GM18867 (cell line): ENCODE data around the gene TOMM40.
"Not testable (repeated sequence)": the region's sequence is repeated elsewhere in the genome, so short reads cannot be mapped to it uniquely, and the experiment has no call there.

ENCODE experiments used
- ATAC-seq: cut with Tn5 transposase; IDR thresholded peaks from one replicate; pipeline ENCODE4 v1.9.1; 2021; ENCODE audit warnings: mild to moderate bottlenecking, moderate library complexity; ENCODE audit not compliant: unreplicated experiment

TOMM40 gene

DNA sequence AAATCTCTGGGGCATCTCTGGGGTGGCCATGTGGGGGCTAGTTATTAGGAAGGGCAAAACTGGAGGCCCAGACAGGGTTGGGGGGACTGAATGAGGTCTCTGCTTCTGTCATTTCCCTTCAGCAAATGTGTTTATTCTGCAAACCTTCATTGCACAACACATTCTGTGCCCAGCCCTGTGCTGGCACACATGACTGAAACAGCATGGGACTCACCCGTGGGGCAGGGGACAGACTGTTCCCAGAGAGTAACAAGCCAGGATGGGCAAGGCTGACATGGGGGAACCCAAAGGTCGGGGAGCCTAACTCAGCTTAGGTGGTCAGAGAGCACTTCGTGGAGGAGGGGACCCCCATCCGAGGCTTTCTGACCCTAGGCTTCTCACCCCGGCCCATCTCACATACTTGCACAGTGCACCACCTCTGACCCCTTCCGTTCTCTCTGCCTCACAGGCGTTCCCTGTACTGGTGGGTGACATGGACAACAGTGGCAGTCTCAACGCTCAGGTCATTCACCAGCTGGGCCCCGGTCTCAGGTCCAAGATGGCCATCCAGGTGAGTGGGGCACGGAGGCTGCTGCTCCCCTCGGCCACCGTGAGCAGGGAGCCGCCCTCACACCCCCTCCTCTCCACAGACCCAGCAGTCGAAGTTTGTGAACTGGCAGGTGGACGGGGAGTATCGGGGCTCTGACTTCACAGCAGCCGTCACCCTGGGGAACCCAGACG is 2.4 kb downstream of the TOMM40 start:
- no peak for ATAC-seq

DNA sequence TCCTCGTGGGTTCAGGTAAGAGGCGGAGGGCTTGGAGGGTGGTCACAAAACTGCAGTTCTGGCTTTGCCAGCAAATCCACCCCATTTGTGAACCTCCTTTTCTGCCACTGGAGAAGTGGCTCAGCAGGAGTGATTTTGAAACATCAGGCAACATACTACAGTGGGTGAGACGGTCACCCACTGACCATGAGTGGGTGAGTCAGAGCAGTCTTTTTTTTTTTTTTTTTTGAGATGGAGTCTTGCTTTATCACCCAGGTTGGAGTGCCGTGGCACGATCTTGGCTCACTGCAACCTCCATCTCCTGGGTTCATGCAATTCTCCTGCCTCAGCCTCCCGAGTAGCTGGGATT is 3.0 kb downstream of the TOMM40 start:
- ATAC-seq: no peak

DNA sequence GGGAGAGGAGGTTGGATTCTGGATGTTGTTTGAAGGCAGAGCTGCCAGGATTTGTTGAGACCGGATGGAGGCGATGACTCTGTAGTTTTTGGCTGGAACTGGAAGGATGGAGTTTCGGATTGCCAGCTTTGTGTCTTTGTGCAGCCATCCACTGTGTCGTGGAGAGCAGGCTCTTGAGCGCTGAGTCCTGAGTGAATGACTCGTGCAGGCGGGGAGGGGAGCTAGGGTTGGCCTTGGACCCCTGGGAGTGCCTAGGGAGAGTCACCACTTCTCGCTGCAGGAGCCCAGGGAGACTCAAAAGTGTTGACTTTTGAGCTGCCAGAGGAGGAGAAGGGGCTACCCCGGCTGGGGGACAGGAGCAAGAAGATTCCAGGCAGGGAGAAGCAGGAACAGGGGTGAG is 3.9 kb downstream of the TOMM40 start:
- ATAC-seq: no peak

DNA sequence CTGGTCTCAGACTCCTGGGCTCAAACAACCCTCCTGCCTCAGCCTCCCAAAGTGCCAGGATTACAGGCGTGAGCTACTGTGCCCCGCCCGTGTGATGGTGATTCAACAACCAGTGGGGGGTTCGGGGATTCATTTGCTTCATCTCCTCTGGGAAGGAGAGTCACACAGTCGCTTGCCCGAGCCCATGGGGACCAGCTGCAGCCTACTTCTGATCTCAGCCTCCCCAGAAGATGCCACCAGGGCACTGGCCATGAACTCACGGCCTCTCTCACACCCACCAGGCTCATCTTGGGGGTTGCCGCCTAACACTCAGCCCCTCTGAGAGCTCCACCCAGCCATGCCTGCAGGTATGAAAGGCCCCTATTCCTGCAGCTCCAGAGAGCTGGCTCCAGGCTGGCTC is 6.8 kb downstream of the TOMM40 start:
- ATAC-seq: no peak

DNA sequence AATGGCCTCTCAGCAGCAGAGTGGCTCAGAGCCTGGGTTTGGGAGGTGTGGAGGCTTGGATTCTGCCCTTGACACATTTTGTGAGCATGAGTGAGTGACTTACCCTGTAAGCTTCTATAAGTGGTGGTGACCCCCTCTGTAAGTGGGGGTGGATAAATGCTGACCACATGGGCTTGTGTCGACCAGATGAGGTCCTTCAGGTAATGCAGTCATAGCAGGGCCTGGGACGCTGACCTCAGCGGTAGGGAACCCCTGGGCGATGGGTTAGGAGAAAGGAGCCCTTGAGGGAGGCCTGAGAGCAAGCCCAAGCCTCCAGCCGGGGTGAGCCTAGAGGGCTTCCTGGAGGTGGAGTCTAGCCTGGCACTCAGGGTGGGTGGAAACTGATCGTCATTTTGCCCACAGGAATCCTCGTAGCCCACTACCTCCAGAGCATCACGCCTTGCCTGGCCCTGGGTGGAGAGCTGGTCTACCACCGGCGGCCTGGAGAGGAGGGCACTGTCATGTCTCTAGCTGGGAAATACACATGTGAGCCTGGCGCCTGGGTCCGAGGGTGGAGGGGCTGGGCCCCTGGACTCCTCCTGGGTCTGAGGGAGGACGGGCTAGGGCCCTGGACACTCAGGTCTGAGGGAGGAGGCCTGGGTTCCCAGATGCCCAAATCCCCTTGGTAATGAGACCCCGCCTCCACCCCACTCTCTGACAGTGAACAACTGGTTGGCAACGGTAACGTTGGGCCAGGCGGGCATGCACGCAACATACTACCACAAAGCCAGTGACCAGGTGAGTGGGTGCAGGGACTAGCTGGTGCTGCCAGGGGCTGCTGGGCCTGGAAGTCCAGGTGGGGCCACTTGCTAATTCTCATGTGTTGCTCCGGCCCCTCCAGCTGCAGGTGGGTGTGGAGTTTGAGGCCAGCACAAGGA is 9.5 kb downstream of the TOMM40 start:
- no peak for ATAC-seq

DNA sequence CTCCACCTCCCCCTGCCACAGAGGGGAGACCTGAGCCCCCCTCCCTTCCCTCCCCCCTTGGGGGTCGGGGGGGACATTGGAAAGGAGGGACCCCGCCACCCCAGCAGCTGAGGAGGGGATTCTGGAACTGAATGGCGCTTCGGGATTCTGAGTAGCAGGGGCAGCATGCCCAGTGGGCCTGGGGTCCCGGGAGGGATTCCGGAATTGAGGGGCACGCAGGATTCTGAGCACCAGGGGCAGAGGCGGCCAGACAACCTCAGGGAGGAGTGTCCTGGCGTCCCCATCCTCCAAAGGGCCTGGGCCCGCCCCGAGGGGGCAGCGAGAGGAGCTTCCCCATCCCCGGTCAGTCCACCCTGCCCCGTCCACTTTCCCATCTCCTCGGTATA is 12.2 kb downstream of the TOMM40 start:
- no peak for ATAC-seq

- ATAC-seq: no peak
Measured at GRCh38 chr19:44903602-44904425, 12.8 kb downstream of the TOMM40 start.

DNA sequence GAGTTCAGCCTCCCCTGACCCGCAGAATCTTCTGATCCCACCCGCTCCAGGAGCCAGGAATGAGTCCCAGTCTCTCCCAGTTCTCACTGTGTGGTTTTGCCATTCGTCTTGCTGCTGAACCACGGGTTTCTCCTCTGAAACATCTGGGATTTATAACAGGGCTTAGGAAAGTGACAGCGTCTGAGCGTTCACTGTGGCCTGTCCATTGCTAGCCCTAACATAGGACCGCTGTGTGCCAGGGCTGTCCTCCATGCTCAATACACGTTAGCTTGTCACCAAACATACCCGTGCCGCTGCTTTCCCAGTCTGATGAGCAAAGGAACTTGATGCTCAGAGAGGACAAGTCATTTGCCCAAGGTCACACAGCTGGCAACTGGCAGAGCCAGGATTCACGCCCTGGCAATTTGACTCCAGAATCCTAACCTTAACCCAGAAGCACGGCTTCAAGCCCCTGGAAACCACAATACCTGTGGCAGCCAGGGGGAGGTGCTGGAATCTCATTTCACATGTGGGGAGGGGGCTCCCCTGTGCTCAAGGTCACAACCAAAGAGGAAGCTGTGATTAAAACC is 13.5 kb downstream of the TOMM40 start:
- ATAC-seq: no peak

DNA sequence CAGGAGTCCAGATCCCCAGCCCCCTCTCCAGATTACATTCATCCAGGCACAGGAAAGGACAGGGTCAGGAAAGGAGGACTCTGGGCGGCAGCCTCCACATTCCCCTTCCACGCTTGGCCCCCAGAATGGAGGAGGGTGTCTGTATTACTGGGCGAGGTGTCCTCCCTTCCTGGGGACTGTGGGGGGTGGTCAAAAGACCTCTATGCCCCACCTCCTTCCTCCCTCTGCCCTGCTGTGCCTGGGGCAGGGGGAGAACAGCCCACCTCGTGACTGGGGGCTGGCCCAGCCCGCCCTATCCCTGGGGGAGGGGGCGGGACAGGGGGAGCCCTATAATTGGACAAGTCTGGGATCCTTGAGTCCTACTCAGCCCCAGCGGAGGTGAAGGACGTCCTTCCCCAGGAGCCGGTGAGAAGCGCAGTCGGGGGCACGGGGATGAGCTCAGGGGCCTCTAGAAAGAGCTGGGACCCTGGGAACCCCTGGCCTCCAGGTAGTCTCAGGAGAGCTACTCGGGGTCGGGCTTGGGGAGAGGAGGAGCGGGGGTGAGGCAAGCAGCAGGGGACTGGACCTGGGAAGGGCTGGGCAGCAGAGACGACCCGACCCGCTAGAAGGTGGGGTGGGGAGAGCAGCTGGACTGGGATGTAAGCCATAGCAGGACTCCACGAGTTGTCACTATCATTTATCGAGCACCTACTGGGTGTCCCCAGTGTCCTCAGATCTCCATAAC is 14.5 kb downstream of the TOMM40 start, which contains the start of gene APOE:
TSS of gene APOE (plus strand) at position 360 of the 724 bp plus-strand sequence. CDS start 829 bp downstream, outside the sequence.
- ATAC-seq: no peak

DNA sequence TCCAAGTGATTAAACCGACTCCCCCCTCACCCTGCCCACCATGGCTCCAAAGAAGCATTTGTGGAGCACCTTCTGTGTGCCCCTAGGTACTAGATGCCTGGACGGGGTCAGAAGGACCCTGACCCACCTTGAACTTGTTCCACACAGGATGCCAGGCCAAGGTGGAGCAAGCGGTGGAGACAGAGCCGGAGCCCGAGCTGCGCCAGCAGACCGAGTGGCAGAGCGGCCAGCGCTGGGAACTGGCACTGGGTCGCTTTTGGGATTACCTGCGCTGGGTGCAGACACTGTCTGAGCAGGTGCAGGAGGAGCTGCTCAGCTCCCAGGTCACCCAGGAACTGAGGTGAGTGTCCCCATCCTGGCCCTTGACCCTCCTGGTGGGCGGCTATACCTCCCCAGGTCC is 16.6 kb downstream of the TOMM40 start:
- no peak for ATAC-seq

DNA sequence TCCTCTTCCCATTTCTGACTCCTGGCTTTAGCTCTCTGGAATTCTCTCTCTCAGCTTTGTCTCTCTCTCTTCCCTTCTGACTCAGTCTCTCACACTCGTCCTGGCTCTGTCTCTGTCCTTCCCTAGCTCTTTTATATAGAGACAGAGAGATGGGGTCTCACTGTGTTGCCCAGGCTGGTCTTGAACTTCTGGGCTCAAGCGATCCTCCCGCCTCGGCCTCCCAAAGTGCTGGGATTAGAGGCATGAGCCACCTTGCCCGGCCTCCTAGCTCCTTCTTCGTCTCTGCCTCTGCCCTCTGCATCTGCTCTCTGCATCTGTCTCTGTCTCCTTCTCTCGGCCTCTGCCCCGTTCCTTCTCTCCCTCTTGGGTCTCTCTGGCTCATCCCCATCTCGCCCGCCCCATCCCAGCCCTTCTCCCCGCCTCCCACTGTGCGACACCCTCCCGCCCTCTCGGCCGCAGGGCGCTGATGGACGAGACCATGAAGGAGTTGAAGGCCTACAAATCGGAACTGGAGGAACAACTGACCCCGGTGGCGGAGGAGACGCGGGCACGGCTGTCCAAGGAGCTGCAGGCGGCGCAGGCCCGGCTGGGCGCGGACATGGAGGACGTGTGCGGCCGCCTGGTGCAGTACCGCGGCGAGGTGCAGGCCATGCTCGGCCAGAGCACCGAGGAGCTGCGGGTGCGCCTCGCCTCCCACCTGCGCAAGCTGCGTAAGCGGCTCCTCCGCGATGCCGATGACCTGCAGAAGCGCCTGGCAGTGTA is 17.2 kb downstream of the TOMM40 start:
- no peak for ATAC-seq

DNA sequence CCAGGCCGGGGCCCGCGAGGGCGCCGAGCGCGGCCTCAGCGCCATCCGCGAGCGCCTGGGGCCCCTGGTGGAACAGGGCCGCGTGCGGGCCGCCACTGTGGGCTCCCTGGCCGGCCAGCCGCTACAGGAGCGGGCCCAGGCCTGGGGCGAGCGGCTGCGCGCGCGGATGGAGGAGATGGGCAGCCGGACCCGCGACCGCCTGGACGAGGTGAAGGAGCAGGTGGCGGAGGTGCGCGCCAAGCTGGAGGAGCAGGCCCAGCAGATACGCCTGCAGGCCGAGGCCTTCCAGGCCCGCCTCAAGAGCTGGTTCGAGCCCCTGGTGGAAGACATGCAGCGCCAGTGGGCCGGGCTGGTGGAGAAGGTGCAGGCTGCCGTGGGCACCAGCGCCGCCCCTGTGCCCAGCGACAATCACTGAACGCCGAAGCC is 17.8 kb downstream of the TOMM40 start:
- no peak for ATAC-seq

DNA sequence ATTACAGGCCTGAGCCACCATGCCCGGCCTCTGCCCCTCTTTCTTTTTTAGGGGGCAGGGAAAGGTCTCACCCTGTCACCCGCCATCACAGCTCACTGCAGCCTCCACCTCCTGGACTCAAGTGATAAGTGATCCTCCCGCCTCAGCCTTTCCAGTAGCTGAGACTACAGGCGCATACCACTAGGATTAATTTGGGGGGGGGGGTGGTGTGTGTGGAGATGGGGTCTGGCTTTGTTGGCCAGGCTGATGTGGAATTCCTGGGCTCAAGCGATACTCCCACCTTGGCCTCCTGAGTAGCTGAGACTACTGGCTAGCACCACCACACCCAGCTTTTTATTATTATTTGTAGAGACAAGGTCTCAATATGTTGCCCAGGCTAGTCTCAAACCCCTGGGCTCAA is 18.7 kb downstream of the TOMM40 start:
- ATAC-seq: no peak

DNA sequence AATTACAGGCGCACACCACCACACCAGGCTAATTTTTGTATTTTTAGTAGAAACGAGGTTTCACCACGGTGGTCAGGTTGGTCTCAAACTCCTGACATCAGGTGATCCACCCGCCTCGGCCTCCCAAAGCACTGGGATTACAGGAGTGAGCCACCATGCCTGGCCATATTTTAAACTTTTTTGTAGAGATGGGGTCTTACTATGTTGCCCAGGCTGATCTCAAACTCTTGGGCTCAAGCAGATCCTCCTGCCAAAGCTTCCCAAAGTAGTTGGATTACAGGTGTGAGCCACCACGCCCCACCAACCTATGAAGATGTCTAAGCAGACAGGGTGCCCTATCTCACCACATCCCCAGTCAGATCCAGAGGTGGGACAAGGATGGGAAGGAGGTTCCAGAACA is 20.8 kb downstream of the TOMM40 start:
- ATAC-seq: not testable (repeated sequence)

DNA sequence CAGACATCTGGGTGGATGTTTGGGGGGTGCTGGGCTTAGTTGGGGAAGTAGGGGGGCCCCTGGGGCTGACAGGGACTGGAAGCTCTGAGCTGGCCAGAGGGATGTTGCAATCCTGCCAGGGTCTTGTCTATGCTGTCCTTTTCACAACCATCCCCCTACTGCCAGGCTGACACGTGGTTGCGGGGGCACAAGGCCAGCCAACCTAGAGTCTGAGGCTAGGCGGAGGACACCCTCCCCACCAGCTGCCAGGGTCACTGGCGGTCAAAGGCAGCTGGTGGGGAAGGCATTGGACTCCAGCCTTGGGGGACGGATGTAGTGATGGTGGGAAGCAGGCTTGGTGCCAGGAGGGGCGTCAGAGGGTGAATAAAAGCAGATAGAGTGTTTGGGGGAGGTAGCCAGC is 21.8 kb downstream of the TOMM40 start:
- ATAC-seq: no peak

DNA sequence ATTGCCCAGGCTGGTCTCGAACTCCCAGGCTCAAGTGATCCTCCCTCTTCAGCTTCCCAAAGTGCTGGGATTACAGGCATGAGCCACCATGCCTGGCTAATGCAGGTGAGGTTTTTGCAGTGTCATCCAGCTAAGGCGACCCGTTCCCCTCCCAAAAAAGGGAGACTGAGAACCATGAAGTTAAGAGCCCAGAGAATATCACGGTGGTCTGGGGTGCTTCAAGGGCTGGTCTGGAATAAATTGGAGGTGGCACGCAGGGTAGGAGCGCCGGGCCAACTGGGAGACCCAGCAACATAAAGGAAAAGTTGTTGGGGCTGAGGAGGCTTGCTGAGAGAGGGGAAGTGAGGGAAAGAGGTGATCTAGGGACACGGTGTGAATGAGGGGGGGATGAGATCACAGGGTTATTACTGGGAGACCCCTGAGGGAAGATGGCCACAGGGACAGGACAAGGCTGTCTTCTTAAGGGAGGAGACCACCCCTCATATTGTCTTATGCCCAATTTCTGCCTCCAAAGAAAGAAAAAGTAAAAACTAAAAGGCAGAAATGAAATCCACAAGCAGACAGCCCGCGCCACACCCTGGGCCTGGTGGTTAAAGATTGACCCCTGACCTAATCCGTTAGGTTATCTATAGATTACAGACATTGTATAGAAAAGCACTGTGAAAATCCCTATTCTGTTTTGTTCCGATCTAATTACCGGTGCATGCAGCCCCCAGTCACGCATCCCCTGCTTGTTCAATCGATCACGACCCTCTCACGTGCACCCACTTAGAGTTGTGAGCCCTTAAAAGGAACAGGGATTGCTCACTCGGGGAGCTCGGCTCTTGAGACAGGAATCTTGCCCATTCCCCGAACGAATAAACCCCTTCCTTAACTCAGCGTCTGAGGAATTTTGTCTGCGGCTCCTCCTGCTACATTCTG is 22.7 kb downstream of the TOMM40 start:
- ATAC-seq: not testable (repeated sequence)

DNA sequence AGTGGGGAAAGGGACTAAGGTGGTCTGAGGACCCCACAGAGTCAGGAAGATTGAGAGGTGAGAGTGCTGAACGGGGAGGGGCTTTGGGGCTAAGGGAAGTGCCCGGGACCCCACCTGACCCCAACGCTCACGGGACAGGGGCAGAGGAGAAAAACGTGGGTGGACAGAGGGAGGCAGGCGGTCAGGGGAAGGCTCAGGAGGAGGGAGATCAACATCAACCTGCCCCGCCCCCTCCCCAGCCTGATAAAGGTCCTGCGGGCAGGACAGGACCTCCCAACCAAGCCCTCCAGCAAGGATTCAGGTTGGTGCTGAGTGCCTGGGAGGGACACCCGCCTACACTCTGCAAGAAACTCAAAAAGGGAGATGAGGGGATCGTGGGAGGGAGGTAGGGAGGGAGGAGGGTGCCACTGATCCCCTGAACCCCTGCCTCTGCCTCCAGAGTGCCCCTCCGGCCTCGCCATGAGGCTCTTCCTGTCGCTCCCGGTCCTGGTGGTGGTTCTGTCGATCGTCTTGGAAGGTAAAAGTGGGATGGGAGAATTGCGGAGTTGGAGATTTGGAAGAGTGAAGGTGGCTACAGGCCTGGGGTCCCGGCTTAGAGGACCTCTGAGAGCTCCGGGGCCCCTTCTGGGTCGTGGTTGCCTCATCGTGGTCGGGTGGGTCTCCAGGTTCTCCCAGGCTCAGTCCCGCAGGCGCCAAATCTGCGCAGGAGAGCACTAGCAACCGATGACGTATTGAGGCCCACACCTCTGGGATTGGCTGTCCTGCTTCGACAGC is 23.6 kb downstream of the TOMM40 start, which contains the start of gene APOC1:
TSS of gene APOC1 (plus strand) at position 176 of the 774 bp plus-strand sequence. CDS start at position 460, 284 bp downstream.
- peak; percentile 88 for ATAC-seq
